ENCODE results near the gene NCAPG2.

Gene NCAPG2

GRCh38 chr7:158724658-158725505 is 20.3 kb upstream of the NCAPG2 start:
- in situ Hi-C loops (cut with HindIII; ENCODE audit: low sequenced_read_pairs) = no loop called here
- no peak for TF ChIP-seq CTCF (IDR thresholded peaks at IDR 0.05; ENCODE audit: low read depth, low read length)
- DNase-seq (ENCODE audit: low read depth, low spot score) = no peak
- no peak overlapping the region for H3K4me3 ChIP-seq (ENCODE audit: low read depth, low read length)

DNA sequence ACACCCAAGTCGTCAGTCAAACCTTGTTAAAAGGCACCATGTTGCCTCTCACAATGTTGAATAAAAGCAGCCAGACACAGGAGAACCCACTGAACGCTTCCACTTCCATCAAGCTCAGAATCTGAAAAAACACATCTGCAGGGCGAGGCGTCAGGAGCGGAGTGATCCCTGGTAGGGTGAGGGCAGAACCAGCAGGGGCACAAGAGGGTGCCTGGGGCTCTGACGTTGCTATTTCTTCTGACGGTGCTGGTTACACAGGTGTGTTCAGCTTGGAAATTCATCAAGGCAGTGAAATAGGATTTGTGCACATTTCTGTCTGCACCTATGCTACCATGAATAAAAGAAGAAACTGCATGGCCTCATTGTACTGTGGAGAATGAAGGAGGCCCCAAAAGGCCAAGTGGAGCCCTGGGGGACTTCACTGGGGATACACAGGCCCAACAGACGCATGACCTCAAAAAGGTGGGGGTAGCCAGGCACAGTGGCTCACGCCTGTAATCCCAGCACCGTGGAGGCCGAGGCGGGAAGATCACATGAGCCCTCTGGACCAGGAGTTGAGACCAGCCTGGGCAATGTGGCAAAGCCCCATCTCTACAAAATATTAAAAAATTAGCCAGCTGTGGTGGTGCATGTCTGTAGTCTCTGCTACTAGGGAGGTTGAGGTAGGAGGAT is 19.2 kb upstream of the NCAPG2 start:
- no peak overlapping the region for H3K4me3 ChIP-seq (ENCODE audit: low read depth, low read length)
- TF ChIP-seq CTCF (IDR thresholded peaks at IDR 0.05; ENCODE audit: low read depth, low read length) = no peak
- DNase-seq (ENCODE audit: low read depth, low spot score) = no peak
- in situ Hi-C loops (cut with HindIII; ENCODE audit: low sequenced_read_pairs) = no loop called here

DNA sequence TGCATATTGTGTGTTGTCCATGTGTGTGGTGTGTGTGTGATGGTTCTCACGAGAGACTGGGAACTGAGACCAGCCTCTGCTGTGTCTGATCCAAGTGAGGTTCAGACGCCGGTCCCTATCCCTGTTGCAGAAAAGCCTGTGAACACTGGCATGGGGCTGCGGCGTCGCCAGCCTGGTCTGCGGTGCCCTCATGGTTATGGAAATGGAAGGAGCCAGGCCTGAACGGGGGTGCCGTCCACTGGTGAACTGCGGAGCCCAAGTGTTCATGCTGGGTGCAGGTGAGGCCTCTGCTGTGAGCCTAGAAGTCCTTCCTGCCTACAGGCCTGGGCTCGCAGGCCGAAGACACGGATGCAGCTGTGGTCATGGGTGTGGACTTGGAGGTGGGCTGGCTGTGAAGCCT is 18.7 kb upstream of the NCAPG2 start:
- DNase-seq (ENCODE audit: low read depth, low spot score) = no peak
- in situ Hi-C loops (cut with HindIII; ENCODE audit: low sequenced_read_pairs) = no loop called here
- no peak overlapping the region for H3K4me3 ChIP-seq (ENCODE audit: low read depth, low read length)
- no peak for TF ChIP-seq CTCF (IDR thresholded peaks at IDR 0.05; ENCODE audit: low read depth, low read length)

GRCh38 chr7:158722574-158723237 is 18.1 kb upstream of the NCAPG2 start:
- no peak for DNase-seq (ENCODE audit: low read depth, low spot score)
- H3K4me3 ChIP-seq (ENCODE audit: low read depth, low read length) = no peak overlapping the region
- in situ Hi-C loops (cut with HindIII; ENCODE audit: low sequenced_read_pairs) = no loop called here
- TF ChIP-seq CTCF (IDR thresholded peaks at IDR 0.05; ENCODE audit: low read depth, low read length) = no peak

DNA sequence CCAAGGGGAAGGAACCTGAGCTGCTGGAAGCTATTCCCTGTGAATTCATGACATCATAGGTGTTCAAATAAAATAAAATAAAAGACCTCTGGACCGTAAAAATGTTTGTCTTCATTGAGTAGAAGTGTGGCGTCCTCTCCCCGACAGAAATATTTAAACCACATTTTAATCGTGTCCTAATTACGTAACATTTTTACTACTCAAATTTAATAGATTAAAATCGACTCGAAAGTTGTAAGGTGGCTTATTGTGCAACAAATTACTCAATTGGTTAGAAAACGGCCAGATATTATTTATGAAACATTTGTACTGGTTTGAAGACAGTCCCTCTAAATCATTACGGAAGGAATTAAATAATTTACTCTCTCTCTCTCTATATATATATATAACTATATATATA is 15.5 kb upstream of the NCAPG2 start:
- no peak for TF ChIP-seq CTCF (IDR thresholded peaks at IDR 0.05; ENCODE audit: low read depth, low read length)
- H3K4me3 ChIP-seq (ENCODE audit: low read depth, low read length) = no peak overlapping the region
- no peak for DNase-seq (ENCODE audit: low read depth, low spot score)
- in situ Hi-C loops (cut with HindIII; ENCODE audit: low sequenced_read_pairs) = no loop called here

GRCh38 chr7:158716802-158717201 is 12.2 kb upstream of the NCAPG2 start:
- H3K4me3 ChIP-seq (ENCODE audit: low read depth, low read length) = no peak overlapping the region
- no peak for TF ChIP-seq CTCF (IDR thresholded peaks at IDR 0.05; ENCODE audit: low read depth, low read length)
- in situ Hi-C loops (cut with HindIII; ENCODE audit: low sequenced_read_pairs) = no loop called here
- DNase-seq (ENCODE audit: low read depth, low spot score) = no peak
